GM18867 (cell line): ENCODE results near the gene CDC20.

Experiments
- ATAC-seq: cut with Tn5 transposase; IDR thresholded peaks from one replicate; pipeline ENCODE4 v1.9.1; 2021; ENCODE audit warnings: mild to moderate bottlenecking, moderate library complexity; ENCODE audit not compliant: unreplicated experiment

The CDC20 gene

GRCh38 chr1:43327549-43328292 is 31.1 kb upstream of the CDC20 start:
- no peak for ATAC-seq

- no peak for ATAC-seq
Measured at GRCh38 chr1:43329995-43330751, 28.6 kb upstream of the CDC20 start.

GRCh38 chr1:43331688-43332087 is 27.1 kb upstream of the CDC20 start:
- ATAC-seq: no peak

GRCh38 chr1:43334453-43335205 is 24.2 kb upstream of the CDC20 start:
- ATAC-seq: no peak

GRCh38 chr1:43337588-43337987 is 21.2 kb upstream of the CDC20 start, which contains the start of gene MPL:
MPL (plus strand) TSS chr1:43337818; CDS start chr1:43337849, 31 bp downstream.
- no peak for ATAC-seq

- ATAC-seq: no peak
Measured at GRCh38 chr1:43338001-43338400, 20.8 kb upstream of the CDC20 start.

GRCh38 chr1:43339584-43340232 is 19.1 kb upstream of the CDC20 start:
- ATAC-seq: no peak

- ATAC-seq: no peak
Measured at GRCh38 chr1:43340559-43340958, 18.2 kb upstream of the CDC20 start.

- no peak for ATAC-seq
Measured at GRCh38 chr1:43344267-43344850, 14.4 kb upstream of the CDC20 start.

- no peak for ATAC-seq
Measured at GRCh38 chr1:43345120-43345519, 13.7 kb upstream of the CDC20 start.

- ATAC-seq: no peak
Measured at GRCh38 chr1:43346636-43347035, 12.1 kb upstream of the CDC20 start.

GRCh38 chr1:43348343-43348808 is 10.4 kb upstream of the CDC20 start:
- no peak for ATAC-seq

- no peak for ATAC-seq
Measured at GRCh38 chr1:43348809-43349593, 9.8 kb upstream of the CDC20 start.

GRCh38 chr1:43349594-43350306 is 9.0 kb upstream of the CDC20 start:
- ATAC-seq: no peak

- ATAC-seq: no peak
Measured at GRCh38 chr1:43350976-43351375, 7.8 kb upstream of the CDC20 start.

- ATAC-seq: no peak
Measured at GRCh38 chr1:43351421-43352350, 7.1 kb upstream of the CDC20 start.

- ATAC-seq: no peak
Measured at GRCh38 chr1:43352351-43352705, 6.5 kb upstream of the CDC20 start.

GRCh38 chr1:43352881-43353280 is 5.9 kb upstream of the CDC20 start:
- no peak for ATAC-seq
